Ishikawa (cell line): ENCODE data around the gene DDX5.

ENCODE experiments used
- CEBPB ChIP-seq: IDR thresholded peaks from 2 replicates; pipeline ENCODE4 v1.6.1; 2012
- CREB1 ChIP-seq: IDR thresholded peaks from 2 replicates; pipeline ENCODE4 v1.6.1; 2012; ENCODE audit warnings: low read depth
- EGR1 ChIP-seq: IDR thresholded peaks from 2 replicates; pipeline ENCODE4 v1.6.1; 2012
- EP300 ChIP-seq: IDR thresholded peaks from 2 replicates; pipeline ENCODE4 v1.6.1; 2012; ENCODE audit warnings: borderline replicate concordance
- FOXM1 ChIP-seq: IDR thresholded peaks from 2 replicates; pipeline ENCODE4 v1.6.1; 2012; ENCODE audit warnings: low read depth, borderline replicate concordance
- NFIC ChIP-seq: IDR thresholded peaks from 2 replicates; pipeline ENCODE4 v1.6.1; 2012
- RAD21 ChIP-seq: IDR thresholded peaks from 2 replicates; pipeline ENCODE4 v1.6.1; 2012; ENCODE audit warnings: low read depth
- REST ChIP-seq: IDR thresholded peaks from 2 replicates; pipeline ENCODE4 v1.6.1; 2012; ENCODE audit warnings: low read depth, mild to moderate bottlenecking
- TAF1 ChIP-seq: IDR thresholded peaks from 2 replicates; pipeline ENCODE4 v1.6.1; 2012; ENCODE audit warnings: low read depth, mild to moderate bottlenecking
- TCF12 ChIP-seq: IDR thresholded peaks from 2 replicates; pipeline ENCODE4 v1.6.1; 2012; ENCODE audit warnings: low read depth
- TEAD4 ChIP-seq: IDR thresholded peaks from 2 replicates; pipeline ENCODE4 v1.6.1; 2012
- ZBTB7A ChIP-seq: IDR thresholded peaks from 2 replicates; pipeline ENCODE4 v1.6.1; 2012; ENCODE audit warnings: low read depth
- TF ChIP-seq, protein P1 (sequence below): IDR thresholded peaks from 2 replicates; pipeline ENCODE4 v1.6.1; 2012

DNA sequence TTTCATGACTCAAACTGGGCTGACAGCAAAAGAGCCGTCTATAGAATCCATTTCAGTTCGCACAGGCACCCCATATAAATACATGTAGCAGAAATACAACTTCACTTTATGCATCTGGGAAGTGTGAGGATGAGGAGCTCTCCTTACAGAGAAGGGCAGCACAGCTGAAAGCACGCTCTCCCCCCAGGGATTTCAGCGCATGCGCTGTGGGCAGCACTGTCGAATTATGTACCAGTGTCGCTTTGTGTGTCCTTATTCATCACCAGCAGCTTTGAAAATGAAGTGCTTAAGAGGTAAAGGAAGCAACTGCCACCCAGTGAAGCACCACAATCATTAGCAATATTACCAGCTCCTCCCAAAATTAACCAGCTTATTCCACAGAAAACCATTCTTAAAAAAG is 40.6 kb upstream of the DDX5 start:
- no peak for TF ChIP-seq TEAD4
- TF ChIP-seq TAF1: no peak
- TF ChIP-seq RAD21: no peak
- TF ChIP-seq NFIC: no peak
- no peak for TF ChIP-seq EGR1
- no peak for TF ChIP-seq FOXM1
- no peak for TF ChIP-seq CREB1
- TF ChIP-seq CEBPB: no peak
- TF ChIP-seq, protein P1, sequence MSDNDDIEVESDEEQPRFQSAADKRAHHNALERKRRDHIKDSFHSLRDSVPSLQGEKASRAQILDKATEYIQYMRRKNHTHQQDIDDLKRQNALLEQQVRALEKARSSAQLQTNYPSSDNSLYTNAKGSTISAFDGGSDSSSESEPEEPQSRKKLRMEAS: no peak
- TF ChIP-seq ZBTB7A: no peak
- no peak for TF ChIP-seq EP300
- TF ChIP-seq REST: no peak
- no peak for TF ChIP-seq TCF12
